Activated naive CD8-positive, alpha-beta T cell treated with anti-CD3 and anti-CD28 coated beads, Interleukin-2, amount 50 U/mL, for 24 hours (primary cell): ENCODE measurements around the gene NLGN1.

ENCODE experiments used
- ATAC-seq: fragments of 150-1000 bp; cut with Tn5 transposase; one replicate; pipeline ENCODE4 v1.10.0; 2021
- DNase-seq: peaks from one replicate; pipeline ENCODE4 v3.0.0; 2021
- H3K27ac Mint-ChIP-seq: one replicate; pipeline ENCODE4 v1.8.0; 2021; ENCODE audit warnings: mild to moderate bottlenecking, mixed read lengths
- H3K27me3 Mint-ChIP-seq: one replicate; pipeline ENCODE4 v1.8.0; 2021; ENCODE audit warnings: mixed read lengths
- H3K36me3 Mint-ChIP-seq: one replicate; pipeline ENCODE4 v1.8.0; 2021; ENCODE audit warnings: low read depth, mixed read lengths
- H3K4me1 Mint-ChIP-seq: one replicate; pipeline ENCODE4 v1.8.0; 2021; ENCODE audit warnings: mixed read lengths
- H3K4me3 Mint-ChIP-seq: one replicate; pipeline ENCODE4 v1.8.0; 2021; ENCODE audit warnings: mild to moderate bottlenecking, moderate library complexity, mixed read lengths
- H3K9me3 Mint-ChIP-seq: one replicate; pipeline ENCODE4 v1.8.0; 2021; ENCODE audit warnings: mixed read lengths

Gene NLGN1

DNA sequence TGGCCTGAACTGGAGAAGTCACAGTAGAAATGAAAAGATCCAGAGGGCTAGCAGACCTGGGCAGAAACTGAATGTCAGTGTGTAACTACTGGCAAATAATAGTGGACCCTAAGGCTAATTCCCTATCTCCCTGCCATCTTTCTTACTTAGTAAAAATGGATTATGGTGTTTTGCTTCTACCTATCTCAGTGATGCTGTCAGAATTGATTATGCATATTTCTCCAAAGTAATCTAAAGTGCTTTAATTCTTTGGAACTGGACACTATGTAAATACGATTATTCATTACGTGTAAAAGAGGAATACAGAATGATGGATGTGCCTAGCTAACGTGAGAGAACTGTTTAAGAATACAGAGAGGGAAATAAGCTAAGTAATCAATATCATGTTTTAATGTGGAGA lies 651.9 kb downstream of the NLGN1 start:
- no peak for ATAC-seq
- peaks cover 3% of the 10 kb centered on the region for H3K9me3 Mint-ChIP-seq
- no peak overlapping the region for H3K27ac Mint-ChIP-seq
- H3K4me1 Mint-ChIP-seq, result no peaks in the 10 kb centered on the region
- H3K36me3 Mint-ChIP-seq, result no peaks in the 10 kb centered on the region
- no peak overlapping the region for H3K4me3 Mint-ChIP-seq
- DNase-seq, result no peak
- no peaks in the 10 kb centered on the region for H3K27me3 Mint-ChIP-seq

DNA sequence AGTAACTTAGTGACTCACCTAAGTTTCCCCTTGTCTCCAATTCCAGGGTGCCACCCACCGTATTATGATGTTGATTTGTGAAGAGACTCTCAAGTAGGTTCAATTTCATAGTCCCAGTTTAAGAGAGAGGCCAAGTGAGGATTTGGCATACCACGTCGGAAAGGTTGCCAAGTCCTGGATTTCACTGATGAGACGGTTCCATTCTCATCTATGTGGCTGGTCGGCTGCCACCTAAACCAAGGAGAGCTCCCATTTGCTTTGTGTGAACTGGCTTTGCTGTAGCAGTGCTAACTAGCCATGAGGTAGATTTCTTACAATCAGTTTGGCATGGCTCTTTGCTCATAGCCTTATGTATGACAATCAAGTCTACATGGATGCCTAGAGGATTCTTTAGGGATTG lies 653.6 kb downstream of the NLGN1 start:
- Mint-ChIP-seq H3K27me3 (no peaks in the 10 kb centered on the region), H3K36me3 (no peaks in the 10 kb centered on the region), H3K27ac (no peak overlapping the region), H3K9me3 (peaks cover 3% of the 10 kb centered on the region), H3K4me3 (no peak overlapping the region), H3K4me1 (no peaks in the 10 kb centered on the region)
- ATAC-seq (no peak), DNase-seq (no peak)

GRCh38 chr3:174058804-174059203 lies 661.3 kb downstream of the NLGN1 start:
- DNase-seq (no peak), ATAC-seq (no peak)
- no peaks in the 10 kb centered on the region for H3K36me3 Mint-ChIP-seq
- H3K27me3 Mint-ChIP-seq, result no peaks in the 10 kb centered on the region
- H3K4me3 Mint-ChIP-seq, result no peak overlapping the region
- no peaks in the 10 kb centered on the region for H3K4me1 Mint-ChIP-seq
- H3K9me3 Mint-ChIP-seq, result peaks cover 10% of the 10 kb centered on the region
- no peak overlapping the region for H3K27ac Mint-ChIP-seq

DNA sequence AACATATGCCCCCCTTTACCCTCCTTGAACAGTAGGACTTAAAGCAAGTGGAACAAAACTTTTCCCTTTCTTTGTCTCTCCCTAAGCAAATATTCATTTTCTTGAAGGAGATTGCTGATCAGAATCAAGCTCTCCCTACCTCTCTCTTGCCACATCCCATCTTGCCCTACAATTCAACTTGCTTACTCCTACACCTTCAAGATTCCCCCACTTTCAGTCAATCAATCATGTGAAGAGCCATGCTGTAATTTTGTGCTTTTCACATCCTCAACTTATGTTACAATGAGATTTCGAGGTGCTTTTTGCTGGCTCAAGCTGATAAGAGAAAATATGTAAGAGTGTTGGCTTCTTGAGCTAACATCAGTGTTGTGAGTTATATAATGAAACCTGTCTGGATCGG lies 662.9 kb downstream of the NLGN1 start:
- Mint-ChIP-seq H3K27ac (no peak overlapping the region), H3K36me3 (no peaks in the 10 kb centered on the region), H3K9me3 (peaks cover 10% of the 10 kb centered on the region), H3K27me3 (no peaks in the 10 kb centered on the region), H3K4me3 (no peak overlapping the region), H3K4me1 (no peaks in the 10 kb centered on the region)
- ATAC-seq (no peak), DNase-seq (no peak)

- Mint-ChIP-seq H3K27me3 (no peaks in the 10 kb centered on the region), H3K9me3 (peaks cover 10% of the 10 kb centered on the region), H3K36me3 (no peaks in the 10 kb centered on the region), H3K4me1 (no peaks in the 10 kb centered on the region), H3K27ac (no peak overlapping the region), H3K4me3 (no peak overlapping the region)
- DNase-seq (no peak), ATAC-seq (no peak)
These were observed 663.6 kb downstream of the NLGN1 start for GRCh38 chr3:174061162-174061561.

GRCh38 chr3:174061731-174062130 lies 664.2 kb downstream of the NLGN1 start:
- no peak overlapping the region for H3K27ac Mint-ChIP-seq
- H3K36me3 Mint-ChIP-seq, result no peaks in the 10 kb centered on the region
- no peak for ATAC-seq
- H3K4me3 Mint-ChIP-seq, result no peak overlapping the region
- no peaks in the 10 kb centered on the region for H3K4me1 Mint-ChIP-seq
- no peaks in the 10 kb centered on the region for H3K27me3 Mint-ChIP-seq
- DNase-seq, result no peak
- peaks cover 10% of the 10 kb centered on the region for H3K9me3 Mint-ChIP-seq

DNA sequence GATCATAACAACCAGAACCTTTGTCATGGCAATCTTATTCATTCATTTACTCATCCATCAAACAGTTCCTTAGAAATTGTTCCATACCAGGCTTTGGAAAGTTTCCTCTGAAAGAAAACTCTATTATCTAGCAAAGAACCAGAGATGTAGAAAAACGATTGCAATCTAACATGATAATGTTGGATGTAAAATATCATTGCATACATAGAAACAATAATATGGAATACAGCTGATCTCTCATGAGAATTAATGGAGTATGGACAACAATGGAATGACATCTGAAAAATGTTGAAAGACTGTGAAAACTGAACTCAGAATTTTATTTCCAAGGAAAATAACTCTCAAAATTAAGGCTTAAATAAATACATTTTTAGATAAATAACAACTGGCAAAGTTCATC lies 665.4 kb downstream of the NLGN1 start:
- ATAC-seq (no peak), DNase-seq (no peak)
- H3K9me3 Mint-ChIP-seq, result peaks cover 10% of the 10 kb centered on the region
- H3K4me1 Mint-ChIP-seq, result no peaks in the 10 kb centered on the region
- no peak overlapping the region for H3K4me3 Mint-ChIP-seq
- H3K27ac Mint-ChIP-seq, result no peak overlapping the region
- no peaks in the 10 kb centered on the region for H3K27me3 Mint-ChIP-seq
- H3K36me3 Mint-ChIP-seq, result no peaks in the 10 kb centered on the region

DNA sequence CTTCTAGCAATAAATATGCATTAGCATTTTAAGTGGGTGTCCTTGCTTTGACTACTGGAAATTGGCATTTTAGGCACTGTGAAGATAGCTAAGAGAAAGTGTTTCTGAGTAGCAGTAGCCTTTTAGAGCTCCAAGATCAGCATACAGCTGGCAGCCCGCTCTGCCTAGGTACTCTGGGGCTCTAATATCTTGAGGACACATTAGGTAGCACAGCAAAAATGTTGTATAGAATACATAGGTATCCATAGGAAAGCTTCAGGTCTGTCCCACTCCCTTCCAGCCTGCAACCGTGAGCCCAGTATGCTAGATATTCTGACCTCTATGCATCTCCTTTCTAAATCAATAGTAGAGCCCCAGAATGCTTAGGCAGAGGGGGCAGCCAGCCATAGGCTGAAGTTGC lies 670.5 kb downstream of the NLGN1 start:
- Mint-ChIP-seq H3K36me3 (no peaks in the 10 kb centered on the region), H3K4me3 (no peak overlapping the region), H3K9me3 (peaks cover 7% of the 10 kb centered on the region), H3K27me3 (no peaks in the 10 kb centered on the region), H3K27ac (no peak overlapping the region), H3K4me1 (no peaks in the 10 kb centered on the region)
- no peak for DNase-seq
- no peak for ATAC-seq

DNA sequence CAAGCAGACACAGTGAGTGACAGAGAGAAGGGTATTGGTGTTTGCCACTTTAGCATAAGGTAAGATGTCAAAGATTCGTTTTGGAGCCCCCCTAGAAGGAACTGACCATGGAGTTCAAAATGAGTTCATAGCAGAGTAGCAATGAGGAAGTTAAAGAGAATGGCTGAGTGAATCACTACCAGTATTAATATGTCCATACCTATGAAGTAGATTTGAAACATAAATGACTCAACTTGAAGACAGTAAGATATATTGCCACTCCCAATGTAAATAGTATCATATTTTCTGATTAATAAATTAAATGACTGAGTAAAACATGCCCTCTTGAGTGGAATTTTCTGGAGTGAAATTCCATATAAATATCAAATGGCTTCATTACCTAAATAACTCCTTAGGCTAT lies 675.1 kb downstream of the NLGN1 start:
- ATAC-seq (no peak), DNase-seq (no peak)
- Mint-ChIP-seq H3K36me3 (no peaks in the 10 kb centered on the region), H3K27ac (no peak overlapping the region), H3K4me1 (no peaks in the 10 kb centered on the region), H3K27me3 (no peaks in the 10 kb centered on the region), H3K9me3 (no peaks in the 10 kb centered on the region), H3K4me3 (no peak overlapping the region)

DNA sequence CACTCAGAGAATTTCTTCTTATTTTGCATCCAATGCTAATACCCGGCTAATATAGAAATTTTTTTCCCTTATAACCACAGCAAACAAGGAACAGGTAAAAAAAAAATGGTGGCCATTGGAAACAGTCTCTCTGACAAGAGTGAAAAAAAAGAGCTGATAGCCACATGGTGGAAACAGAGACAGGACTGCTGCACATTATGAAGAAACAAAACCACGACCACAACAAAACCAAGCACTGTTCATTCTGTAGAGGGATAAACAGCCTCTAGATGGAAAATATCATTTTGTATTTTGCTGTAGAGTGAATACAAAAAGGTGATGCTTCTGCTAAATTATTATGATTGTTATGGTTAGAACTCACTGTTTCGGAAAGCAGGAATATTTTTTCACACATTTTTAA lies 686.2 kb downstream of the NLGN1 start:
- Mint-ChIP-seq H3K36me3 (no peaks in the 10 kb centered on the region), H3K27me3 (no peaks in the 10 kb centered on the region), H3K4me3 (no peak overlapping the region), H3K4me1 (no peaks in the 10 kb centered on the region), H3K9me3 (peaks cover 6% of the 10 kb centered on the region), H3K27ac (no peak overlapping the region)
- DNase-seq (no peak), ATAC-seq (no peak)

DNA sequence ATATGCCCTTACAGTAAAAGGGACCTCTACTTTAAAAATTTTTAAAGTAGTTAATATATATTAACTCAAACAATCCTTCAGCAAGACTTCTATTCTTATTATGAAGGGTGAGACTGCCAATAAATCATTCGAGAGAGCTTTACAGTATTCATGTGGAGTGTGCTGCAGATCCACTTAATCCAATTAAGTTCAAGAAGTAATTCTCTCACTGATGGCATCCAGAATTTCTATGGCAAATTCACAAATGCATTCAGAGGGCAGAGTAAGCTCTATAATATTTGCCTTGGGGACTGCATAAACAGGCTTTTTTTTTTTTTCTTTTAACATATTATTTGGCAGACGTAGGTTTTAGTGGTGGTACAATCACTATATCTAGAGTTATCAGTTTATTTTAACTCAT lies 692.0 kb downstream of the NLGN1 start:
- ATAC-seq (no peak), DNase-seq (no peak)
- Mint-ChIP-seq H3K4me1 (no peaks in the 10 kb centered on the region), H3K36me3 (no peaks in the 10 kb centered on the region), H3K9me3 (peaks cover 8% of the 10 kb centered on the region), H3K4me3 (no peak overlapping the region), H3K27me3 (no peaks in the 10 kb centered on the region), H3K27ac (no peak overlapping the region)

DNA sequence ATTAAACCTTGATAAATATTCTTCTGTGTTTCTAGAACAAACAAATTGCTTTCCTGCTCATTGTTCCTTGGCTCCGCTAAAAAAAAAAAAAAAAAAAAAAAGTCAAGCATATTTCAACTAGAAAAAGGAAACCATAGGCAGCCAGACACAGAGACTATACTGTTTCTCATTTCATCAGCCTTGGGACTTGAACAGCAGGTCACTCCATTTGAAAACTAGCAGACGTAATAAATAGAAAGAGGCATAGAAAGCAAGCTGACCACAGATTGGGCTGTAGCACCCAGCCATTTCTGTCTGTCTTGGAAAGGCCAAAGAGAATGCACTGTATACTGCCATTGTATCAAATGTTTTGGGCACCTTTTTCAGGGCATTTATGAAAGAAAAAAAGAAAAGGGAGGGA lies 697.1 kb downstream of the NLGN1 start:
- DNase-seq, result no peak
- Mint-ChIP-seq H3K4me1 (no peaks in the 10 kb centered on the region), H3K27ac (no peak overlapping the region), H3K4me3 (no peak overlapping the region), H3K9me3 (no peaks in the 10 kb centered on the region), H3K27me3 (no peaks in the 10 kb centered on the region), H3K36me3 (no peaks in the 10 kb centered on the region)
- no peak for ATAC-seq

DNA sequence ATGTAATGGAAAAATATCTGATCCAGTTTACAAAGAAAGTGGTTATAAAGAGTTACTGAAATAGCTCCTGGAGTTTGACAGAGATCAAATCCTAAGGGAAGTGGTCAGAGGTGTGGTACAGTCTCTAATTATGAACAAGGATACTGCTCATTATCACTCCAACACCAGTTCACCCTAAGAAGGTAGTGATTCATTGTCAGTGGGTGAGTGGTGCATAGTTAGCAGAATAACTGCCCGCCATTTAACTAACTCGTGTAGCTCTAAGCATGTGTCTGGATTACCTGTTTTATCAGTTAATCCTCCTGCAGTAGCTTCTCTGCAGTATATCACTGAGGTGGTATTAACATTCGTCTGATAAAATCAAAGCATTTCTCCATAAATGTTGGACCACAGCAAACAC lies 700.1 kb downstream of the NLGN1 start:
- H3K9me3 Mint-ChIP-seq, result no peaks in the 10 kb centered on the region
- DNase-seq (no peak), ATAC-seq (no peak)
- H3K4me1 Mint-ChIP-seq, result no peaks in the 10 kb centered on the region
- no peaks in the 10 kb centered on the region for H3K27me3 Mint-ChIP-seq
- H3K36me3 Mint-ChIP-seq, result no peaks in the 10 kb centered on the region
- no peak overlapping the region for H3K27ac Mint-ChIP-seq
- no peak overlapping the region for H3K4me3 Mint-ChIP-seq

DNA sequence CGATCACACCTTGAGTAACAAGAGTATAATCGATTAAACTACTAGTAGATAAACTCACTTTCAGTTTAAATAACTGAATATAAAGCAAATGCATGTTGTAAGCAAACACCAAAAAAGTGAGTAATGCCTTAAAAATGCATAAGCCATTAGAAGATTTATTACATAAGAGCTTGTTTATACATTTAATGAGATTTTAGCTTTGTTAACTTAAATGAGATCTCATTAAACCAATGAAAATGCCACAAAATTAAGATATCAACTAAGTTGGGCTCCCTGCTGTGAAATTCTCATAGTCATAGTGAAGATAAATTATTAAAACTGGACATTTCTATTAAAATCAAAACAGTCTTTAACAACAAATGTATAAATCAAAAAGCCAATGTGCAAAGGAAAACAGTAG lies 701.2 kb downstream of the NLGN1 start:
- Mint-ChIP-seq H3K36me3 (no peaks in the 10 kb centered on the region), H3K4me3 (no peak overlapping the region), H3K27me3 (no peaks in the 10 kb centered on the region), H3K9me3 (no peaks in the 10 kb centered on the region), H3K27ac (no peak overlapping the region), H3K4me1 (no peaks in the 10 kb centered on the region)
- ATAC-seq (no peak), DNase-seq (no peak)

GRCh38 chr3:174099724-174100123 lies 702.2 kb downstream of the NLGN1 start:
- Mint-ChIP-seq H3K9me3 (no peaks in the 10 kb centered on the region), H3K4me1 (no peaks in the 10 kb centered on the region), H3K4me3 (no peak overlapping the region), H3K27me3 (no peaks in the 10 kb centered on the region), H3K27ac (no peak overlapping the region), H3K36me3 (no peaks in the 10 kb centered on the region)
- ATAC-seq (no peak), DNase-seq (no peak)

DNA sequence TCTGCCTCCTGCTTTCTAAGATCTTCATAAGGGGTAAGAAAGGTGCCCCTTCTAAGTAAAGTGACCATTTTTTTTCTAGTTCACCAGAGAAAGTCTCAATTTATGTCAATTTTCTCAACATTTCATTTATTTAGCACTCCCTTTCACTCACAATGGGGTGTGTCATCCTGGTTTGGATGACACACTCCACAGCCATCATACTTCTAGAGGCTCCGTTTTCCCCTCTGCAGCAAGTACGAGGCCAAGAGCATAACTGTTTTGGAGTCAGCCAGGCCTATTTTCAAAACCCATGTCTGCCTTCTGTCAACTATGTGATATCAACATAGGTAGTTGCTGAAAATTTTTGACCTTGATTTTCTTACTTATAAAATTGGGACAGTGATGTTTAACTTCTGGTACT lies 703.2 kb downstream of the NLGN1 start:
- H3K4me1 Mint-ChIP-seq, result no peaks in the 10 kb centered on the region

More for the DNA sequence above, 703.2 kb downstream of the NLGN1 start:
- Mint-ChIP-seq H3K27ac (no peak overlapping the region), H3K36me3 (no peaks in the 10 kb centered on the region), H3K4me3 (no peak overlapping the region), H3K27me3 (no peaks in the 10 kb centered on the region), H3K9me3 (no peaks in the 10 kb centered on the region)
- DNase-seq (no peak), ATAC-seq (no peak)
